DMS79 treated with DMSO at 0.1 percent for 48 hours (cell line): Measurements from ENCODE around the gene NKX1-1.

Experiments used
- DNase-seq: peaks from one replicate; lab custom pipeline; 2025; lab: John Stamatoyannopoulos, UW

Gene NKX1-1

DNA sequence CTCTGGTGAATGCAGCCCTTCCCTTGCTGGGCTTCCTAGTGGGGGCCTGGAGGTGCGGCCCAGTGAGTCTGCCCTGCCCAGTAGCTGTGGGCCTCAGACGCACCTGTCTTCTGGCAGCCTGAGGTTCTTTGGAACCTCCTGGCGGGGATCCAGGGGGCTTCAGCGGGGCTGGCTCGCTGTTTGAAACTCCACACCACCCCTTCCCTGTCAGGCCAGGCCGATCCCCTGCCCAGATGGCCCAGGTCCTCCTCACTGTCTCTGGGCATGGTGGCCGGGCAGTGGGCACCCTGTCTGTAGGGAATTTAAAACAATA is 10.7 kb upstream of the NKX1-1 start:
- no peak for DNase-seq

DNA sequence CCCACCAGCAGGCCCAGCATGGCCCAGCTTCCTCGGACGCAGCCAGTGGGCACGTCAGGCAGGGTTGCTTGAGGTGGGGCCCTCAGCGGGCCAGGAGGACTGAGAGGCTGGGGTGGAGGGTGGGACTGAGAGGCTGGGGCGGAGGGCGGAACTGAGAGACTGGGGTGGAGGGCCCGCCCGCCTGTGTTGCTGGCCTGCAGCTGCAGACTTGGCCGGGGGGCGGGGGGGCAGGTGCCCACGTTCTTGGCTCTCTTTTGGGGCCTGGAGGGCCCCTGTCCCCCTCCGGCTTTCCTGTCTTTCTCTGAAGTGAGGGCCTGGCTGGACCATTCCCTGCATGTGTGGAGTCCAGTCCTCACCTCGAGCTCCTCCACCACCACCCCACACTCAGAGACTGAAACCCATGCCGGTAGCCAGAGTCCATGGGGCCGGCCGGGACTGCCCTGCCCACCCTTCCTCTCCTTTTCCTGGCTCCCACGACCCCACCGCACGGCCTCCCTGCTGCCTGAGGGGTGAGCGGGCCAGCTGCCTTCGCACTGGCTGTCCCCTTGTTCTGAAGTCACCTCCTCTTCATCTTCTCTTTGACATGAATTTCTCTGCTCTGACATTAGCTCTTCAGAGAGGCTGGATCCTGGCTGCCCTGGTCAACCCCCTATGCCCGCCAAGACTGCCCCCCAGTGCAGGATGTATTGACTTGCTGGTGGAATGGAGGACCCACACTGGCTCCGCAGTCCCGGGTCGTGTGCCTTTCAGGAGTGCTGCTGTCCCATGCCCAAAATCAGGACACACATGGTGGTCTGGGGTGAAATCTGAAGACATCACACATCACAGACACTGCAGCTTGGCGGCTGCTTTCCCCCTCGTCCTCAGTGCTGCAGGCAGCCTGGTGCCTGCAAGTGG is 10.1 kb upstream of the NKX1-1 start:
- DNase-seq = no peak

DNA sequence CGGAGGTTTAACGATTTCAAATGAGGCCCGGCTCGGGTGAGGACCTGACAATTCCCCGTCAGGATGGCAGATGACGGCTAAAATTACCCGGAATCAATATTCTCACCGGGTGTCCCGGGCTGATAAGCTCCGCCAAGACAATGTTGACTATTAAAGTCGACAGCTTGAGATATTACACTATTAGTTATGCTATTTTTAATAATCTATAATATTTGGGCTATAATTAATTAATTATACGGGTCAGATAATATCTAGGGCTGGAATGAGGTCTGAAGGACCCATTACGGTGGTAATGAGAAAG is 9.4 kb upstream of the NKX1-1 start:
- DNase-seq = no peak

DNA sequence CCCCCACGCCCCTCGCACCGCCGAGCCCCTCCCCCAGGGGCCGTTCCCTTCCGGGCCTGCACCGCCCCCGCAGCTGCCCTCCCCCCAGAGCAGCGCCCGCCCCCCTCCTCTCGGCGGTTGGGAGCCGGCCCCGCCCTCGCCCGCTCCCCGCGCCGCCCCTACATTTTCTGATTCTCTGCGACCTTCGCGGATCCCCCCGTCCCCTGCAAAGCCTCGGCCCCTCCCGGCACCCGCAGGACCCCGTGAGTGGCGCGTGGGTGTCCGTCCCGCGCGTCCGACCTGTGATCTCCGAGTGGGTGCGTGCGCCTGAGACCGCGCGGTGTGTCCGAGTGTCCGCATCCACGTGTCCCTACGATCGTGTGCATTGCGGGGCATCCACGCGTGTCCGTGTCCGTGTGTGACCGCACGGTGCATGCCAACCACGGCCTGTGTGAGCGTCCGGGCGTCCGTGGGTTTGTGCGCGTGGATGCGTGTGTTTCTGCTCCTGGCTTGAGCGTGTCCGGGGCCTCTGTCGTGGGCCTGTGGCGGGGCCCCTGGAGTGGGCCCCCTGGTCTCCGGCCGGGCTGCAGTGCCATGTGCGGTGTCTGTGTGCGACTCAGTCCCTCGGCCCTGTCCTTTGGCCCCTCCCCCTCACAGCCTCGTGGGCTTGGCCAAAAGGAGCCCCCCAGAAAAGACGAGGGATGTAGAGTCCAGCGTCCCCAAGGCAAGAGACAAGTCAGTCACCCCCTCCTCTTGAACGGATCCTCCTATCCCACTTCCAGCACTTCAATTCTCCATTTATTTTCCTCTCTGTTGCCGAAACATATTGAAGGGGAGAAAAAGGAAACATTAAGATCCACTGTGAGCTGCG is 8.8 kb upstream of the NKX1-1 start:
- no peak for DNase-seq

GRCh38 chr4:1413687-1414479 is 7.6 kb upstream of the NKX1-1 start:
- DNase-seq = no peak

GRCh38 chr4:1413204-1413663 is 7.0 kb upstream of the NKX1-1 start:
- DNase-seq = no peak

DNA sequence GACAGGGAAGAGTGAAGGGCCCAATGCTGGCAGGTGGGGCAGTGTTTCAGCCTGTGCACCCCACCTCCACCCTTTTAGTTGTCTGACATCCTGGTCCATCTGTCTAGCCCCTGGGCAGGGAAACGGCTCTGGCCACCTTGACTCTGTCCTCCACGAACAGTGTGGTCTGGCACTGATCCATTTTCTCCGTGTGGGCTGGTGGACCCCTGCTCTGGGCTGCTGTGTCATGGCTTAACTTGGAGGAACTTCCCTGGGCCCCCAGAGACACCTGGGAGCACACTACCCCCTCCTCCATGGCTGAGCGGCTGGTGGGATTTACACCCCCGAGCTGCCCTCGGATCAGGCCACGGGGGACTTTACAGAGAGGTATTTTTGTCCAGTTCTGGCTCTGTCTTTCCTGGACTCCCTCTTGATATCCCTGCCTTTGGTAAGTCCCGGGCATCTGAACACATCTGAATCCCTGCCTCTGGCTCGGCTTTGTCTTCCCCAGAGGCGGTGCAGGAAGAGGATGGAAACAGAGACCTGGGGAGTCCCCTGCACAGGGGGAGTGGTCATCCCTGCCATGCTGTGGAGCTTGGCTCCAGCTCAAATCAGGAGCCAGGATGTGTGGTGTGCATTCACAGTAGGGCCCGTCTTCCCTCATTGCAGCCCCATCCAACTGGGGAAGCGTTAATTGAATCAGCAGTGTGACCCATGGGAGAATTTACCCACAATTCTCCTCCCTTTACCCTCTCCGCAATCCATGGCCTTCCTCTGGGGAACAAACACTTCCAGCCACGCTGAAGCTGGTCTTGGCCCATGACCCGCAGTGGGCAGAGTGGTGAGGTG is 6.3 kb upstream of the NKX1-1 start:
- DNase-seq = no peak

DNA sequence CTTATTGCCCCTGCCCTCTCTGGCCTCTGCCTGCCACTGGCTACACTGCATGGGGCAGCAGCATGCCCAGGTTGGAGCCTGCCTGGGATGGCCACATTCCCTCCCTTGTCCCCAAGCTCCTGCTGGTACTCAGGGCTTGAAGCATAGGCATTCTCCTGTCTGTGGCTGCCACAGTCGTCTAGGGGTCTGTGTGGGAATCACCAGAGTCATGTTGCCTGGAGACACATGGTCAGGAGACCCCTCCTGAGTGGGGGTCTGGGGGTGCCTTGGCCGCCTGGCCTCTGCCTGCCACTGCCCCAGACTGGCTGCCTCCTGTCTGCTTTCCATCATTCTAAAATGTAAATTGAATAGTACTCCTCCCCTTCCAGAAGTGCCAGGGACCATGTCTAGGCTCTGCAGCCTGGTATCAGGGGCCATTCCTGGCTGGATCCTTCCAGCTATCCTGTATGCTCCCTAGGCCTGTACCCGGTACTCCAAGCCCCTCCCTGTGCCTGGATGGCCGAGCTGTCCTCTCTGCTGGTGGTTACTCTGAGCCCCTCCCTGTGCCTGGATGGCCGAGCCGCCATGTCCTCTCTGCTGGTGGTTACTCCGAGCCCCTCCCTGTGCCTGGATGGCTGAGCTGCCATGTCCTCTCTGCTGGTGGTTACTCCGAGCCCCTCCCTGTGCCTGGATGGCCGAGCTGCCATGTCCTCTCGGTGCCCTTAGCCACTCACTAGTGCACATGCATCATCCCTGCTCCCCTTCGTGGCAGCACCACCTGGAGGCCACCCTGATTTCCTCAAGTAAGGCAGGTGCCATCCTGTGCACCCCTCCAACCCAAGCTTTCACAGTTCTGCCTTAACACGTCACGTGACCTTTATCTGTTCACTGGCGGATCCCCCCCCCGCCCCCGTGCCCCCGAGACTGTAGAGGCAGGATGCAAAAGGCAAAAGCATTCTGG is 5.5 kb upstream of the NKX1-1 start:
- DNase-seq = no peak

DNA sequence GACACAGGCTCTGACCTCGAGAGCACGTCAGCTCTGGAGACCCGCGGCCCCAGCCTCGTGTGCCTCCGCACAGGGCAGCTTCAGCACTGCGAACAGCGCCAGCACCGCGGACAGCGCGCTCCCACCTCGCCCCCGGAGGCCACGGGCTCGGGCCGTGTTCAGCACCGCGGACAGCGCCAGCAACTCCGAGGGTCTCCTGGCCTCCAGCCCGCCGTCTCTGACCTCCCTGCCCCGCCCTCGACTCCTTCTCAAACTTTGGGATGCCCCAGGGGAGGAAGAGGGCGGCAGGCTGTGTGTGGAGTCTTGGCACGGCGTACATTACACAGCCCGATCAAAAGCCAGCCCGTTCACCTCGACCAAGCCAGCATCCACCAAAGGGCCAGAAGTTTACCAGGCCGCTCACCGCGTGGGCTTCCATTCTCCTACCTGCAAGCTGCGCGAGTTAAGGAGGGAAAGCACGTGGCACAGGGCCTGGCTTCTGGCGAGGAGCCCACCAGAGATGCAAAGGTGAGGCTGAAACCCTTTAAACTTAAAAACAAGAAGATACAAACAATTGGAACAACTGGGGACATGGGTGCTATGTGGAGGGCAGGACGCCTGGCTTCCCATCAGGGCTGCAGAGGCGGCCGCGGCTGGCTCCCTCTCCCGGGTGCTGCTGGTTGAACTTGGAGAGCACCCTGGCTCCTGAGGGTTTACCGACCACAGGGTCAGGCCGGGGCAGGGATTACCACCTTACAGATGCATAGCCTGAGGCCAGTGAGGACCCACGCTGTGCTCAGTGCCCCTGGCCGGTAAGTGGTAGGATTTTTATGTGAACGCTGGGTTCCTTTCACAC is 4.5 kb upstream of the NKX1-1 start:
- no peak for DNase-seq

DNA sequence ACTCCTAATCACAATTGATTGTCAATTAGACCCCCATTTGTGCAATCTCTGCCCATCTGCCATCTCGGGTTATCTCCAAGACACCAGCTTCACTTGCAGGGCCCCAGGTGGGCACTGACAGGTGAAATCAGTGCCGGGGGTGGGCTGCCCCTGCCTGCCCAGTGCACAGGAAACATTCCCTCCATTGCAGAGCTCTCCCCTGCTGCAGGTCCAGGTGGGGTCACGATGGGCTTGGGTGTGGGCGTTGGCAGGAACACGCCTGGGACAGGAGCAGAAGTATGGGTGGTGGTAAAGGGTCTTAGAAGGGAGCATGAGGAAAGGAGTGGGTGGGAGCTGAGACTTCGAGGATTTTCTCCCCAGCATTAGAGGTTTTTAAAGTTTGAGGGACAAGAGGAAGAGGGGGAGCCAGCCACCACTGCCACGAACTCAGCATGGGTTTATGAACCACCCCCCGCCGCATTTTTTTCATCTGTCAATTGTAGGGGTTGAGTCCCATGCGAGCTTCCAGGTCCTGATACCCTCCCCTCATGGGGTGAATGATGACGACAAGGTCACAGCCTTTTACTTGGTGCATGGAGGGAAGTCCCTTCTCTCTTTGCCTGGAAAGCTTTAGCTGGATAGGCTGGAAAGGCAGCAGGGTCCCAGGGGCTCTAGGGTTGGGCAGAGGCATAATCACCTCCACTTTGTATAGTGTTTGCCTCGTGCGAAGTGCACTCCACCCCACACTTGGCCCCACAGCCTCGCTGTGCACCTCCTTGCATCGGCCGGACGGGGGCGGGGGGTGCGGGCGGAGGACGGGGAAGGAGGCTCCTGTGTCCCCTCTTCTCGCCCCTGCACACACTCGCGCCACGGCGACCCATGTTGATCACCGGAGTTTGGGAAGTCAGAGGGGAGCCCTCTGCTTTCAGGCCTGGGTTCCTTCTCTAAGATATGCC is 3.5 kb upstream of the NKX1-1 start:
- no peak for DNase-seq

- no peak for DNase-seq
Observed at GRCh38 chr4:1409079-1409478, 2.8 kb upstream of the NKX1-1 start.

GRCh38 chr4:1408418-1408817 is 2.2 kb upstream of the NKX1-1 start:
- DNase-seq = no peak

- no peak for DNase-seq
Observed at GRCh38 chr4:1407657-1408333, 1.6 kb upstream of the NKX1-1 start.

- no peak for DNase-seq
Observed at GRCh38 chr4:1406981-1407656, 877 bp upstream of the NKX1-1 start.

- DNase-seq = no peak
Observed at GRCh38 chr4:1405636-1406393, 427 bp downstream of the NKX1-1 start.

GRCh38 chr4:1405254-1405635 is 997 bp downstream of the NKX1-1 start:
- no peak for DNase-seq
